Neural cell (in vitro differentiated cells): ENCODE data around the gene CALR. TPM values are rescaled to one million over a fixed set of nuclear protein-coding genes. Genes with fewer than 3 reads are reported as not detected.

Experiments
- H2AFZ ChIP-seq: fragments of 200-600, 300-800 bp; sonication (generic), shearing (Covaris generic); 2 replicates; pipeline ENCODE4 v1.6.0; 2014; ENCODE audit warnings: low read depth, mild to moderate bottlenecking, antibody characterized with exemption, low read length, moderate library complexity
- H3F3A ChIP-seq: fragments of 200-600 bp; shearing (Covaris generic); 2 replicates; pipeline ENCODE4 v1.6.1; 2016; ENCODE audit warnings: mild to moderate bottlenecking, moderate library complexity, mixed read lengths, antibody characterized with exemption, low read length; ENCODE audit not compliant: insufficient read depth, poor library complexity, severe bottlenecking
- H3K27ac ChIP-seq: fragments of 200-600, 300-800 bp; sonication (generic), shearing (Covaris generic); 2 replicates; pipeline ENCODE4 v1.5.1; 2014; ENCODE audit warnings: mild to moderate bottlenecking, low read length, moderate library complexity
- H3K27me3 ChIP-seq: fragments of 300-800, 200-600 bp; sonication (generic), shearing (Covaris generic); 2 replicates; pipeline ENCODE4 v1.6.0; 2014; ENCODE audit warnings: mild to moderate bottlenecking, low read depth, low read length, moderate library complexity; ENCODE audit not compliant: insufficient read depth
- H3K36me3 ChIP-seq: fragments of 300-800, 200-600 bp; sonication (generic), shearing (Covaris generic); 2 replicates; pipeline ENCODE4 v1.5.1; 2014; ENCODE audit warnings: mild to moderate bottlenecking, antibody characterized with exemption, low read length, moderate library complexity; ENCODE audit not compliant: insufficient read depth
- H3K4me2 ChIP-seq: fragments of 300-800, 200-600 bp; sonication (generic), shearing (Covaris generic); 2 replicates; pipeline ENCODE4 v1.6.0; 2014; ENCODE audit warnings: mild to moderate bottlenecking, low read length
- H3K4me3 ChIP-seq: fragments of 300-800, 200-600 bp; sonication (generic), shearing (Covaris generic); 2 replicates; pipeline ENCODE4 v1.5.1; 2014; ENCODE audit warnings: mild to moderate bottlenecking, low read length, moderate library complexity
- H3K79me2 ChIP-seq: fragments of 200-600 bp; shearing (Covaris generic); replicated peaks from 2 replicates; pipeline ENCODE4 v1.6.0; 2014; ENCODE audit warnings: mild to moderate bottlenecking, low read length, moderate library complexity; ENCODE audit not compliant: insufficient read depth
- H3K9ac ChIP-seq: fragments of 300-800, 200-600 bp; sonication (generic), shearing (Covaris generic); 2 replicates; pipeline ENCODE4 v1.6.1; 2016; ENCODE audit warnings: mild to moderate bottlenecking, low read length, mixed read lengths
- H3K9me2 ChIP-seq: fragments of 200-600 bp; shearing (Covaris generic); 2 replicates; pipeline ENCODE4 v1.6.1; 2016; ENCODE audit warnings: mild to moderate bottlenecking, low read length, mixed read lengths; ENCODE audit not compliant: insufficient read depth
- H3K9me3 ChIP-seq: fragments of 200-600, 300-800 bp; sonication (generic), shearing (Covaris generic); 2 replicates; pipeline ENCODE4 v1.6.1; 2016; ENCODE audit warnings: mild to moderate bottlenecking, mixed run types, low read length, moderate library complexity, mixed read lengths
- H4K20me1 ChIP-seq: fragments of 200-600 bp; shearing (Covaris generic); 2 replicates; pipeline ENCODE4 v1.6.1; 2016; ENCODE audit warnings: mild to moderate bottlenecking, mixed run types; ENCODE audit not compliant: insufficient read depth
- EP300 ChIP-seq: fragments of 450-650 bp; conservative IDR thresholded peaks from 2 replicates; pipeline ENCODE4 v1.6.1; 2014; ENCODE audit warnings: antibody characterized with exemption, mild to moderate bottlenecking, moderate library complexity; ENCODE audit not compliant: poor library complexity, severe bottlenecking
- EZH2 ChIP-seq: fragments of 200-600, 300-800 bp; shearing (Covaris generic), sonication (generic); IDR thresholded peaks from 2 replicates; pipeline ENCODE4 v1.6.1; 2014; ENCODE audit warnings: antibody characterized with exemption, low read length, borderline replicate concordance, mild to moderate bottlenecking; ENCODE audit not compliant: insufficient read depth, poor library complexity, severe bottlenecking
- MXI1 ChIP-seq: fragments of 450-650 bp; conservative IDR thresholded peaks from 2 replicates; pipeline ENCODE4 v1.6.1; 2014; ENCODE audit warnings: antibody characterized with exemption, mild to moderate bottlenecking; ENCODE audit not compliant: poor library complexity, severe bottlenecking
- POLR2AphosphoS5 ChIP-seq: IDR thresholded peaks from 2 replicates; pipeline ENCODE4 v1.6.1; 2012
- RAD21 ChIP-seq: fragments of 450-650 bp; conservative IDR thresholded peaks from 2 replicates; pipeline ENCODE4 v1.6.1; 2014; ENCODE audit warnings: antibody characterized with exemption, mild to moderate bottlenecking, moderate library complexity
- SMC3 ChIP-seq: fragments of 450-650 bp; conservative IDR thresholded peaks from 2 replicates; pipeline ENCODE4 v1.6.1; 2014; ENCODE audit warnings: antibody characterized with exemption, mild to moderate bottlenecking, moderate library complexity; ENCODE audit not compliant: poor library complexity
- TAF1 ChIP-seq: IDR thresholded peaks from 2 replicates; pipeline ENCODE4 v1.6.1; 2012; ENCODE audit warnings: low read depth
- polyA plus RNA-seq: library from polyadenylated mRNA; depleted of rRNA; stranded (reverse); fragments of >200 nt; gene quantifications from 2 replicates; pipeline ENCODE4 v1.2.3, GENCODE V29; 2014
- TF ChIP-seq, protein P1 (sequence below): fragments of 450-650 bp; IDR thresholded peaks from 2 replicates; pipeline ENCODE4 v1.5.1; 2014; ENCODE audit warnings: antibody characterized with exemption, mild to moderate bottlenecking, moderate library complexity; ENCODE audit not compliant: poor library complexity, severe bottlenecking
- TF ChIP-seq, protein P2 (sequence below): IDR thresholded peaks from 2 replicates; pipeline ENCODE4 v1.6.1; 2012; ENCODE audit warnings: borderline replicate concordance

The CALR gene
- polyA plus RNA-seq, 1 donor from 2014 or later: 242 TPM

DNA sequence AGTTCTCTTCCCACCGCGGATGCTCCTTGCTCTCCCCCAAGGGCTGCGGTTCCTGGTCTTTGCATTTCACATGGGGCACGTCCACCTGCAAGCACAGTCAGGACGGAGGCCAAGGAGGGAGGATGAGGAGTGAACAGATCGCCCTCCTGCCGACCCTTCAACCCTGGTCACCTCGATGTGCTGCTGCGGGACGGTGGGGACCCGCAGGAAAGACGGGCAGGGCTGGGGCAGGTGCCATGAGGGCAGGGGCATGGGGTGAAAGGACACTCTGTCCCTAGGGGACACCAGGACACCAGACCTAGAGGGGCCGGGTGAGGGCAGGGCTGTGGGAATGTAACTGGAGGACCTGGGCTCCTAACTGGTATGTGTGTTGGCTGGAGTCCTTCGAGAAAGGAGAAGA is 20.2 kb upstream of the CALR start:
- Histone ChIP-seq H3K9ac (no peak overlapping the region), H3K4me3 (no peak overlapping the region), H3K9me2 (no peaks in the 10 kb centered on the region), H3F3A (no peaks in the 10 kb centered on the region), H2AFZ (no peak overlapping the region), H3K79me2 (no peaks in the 10 kb centered on the region), H3K36me3 (no peaks in the 10 kb centered on the region), H3K4me2 (no peak overlapping the region), H3K9me3 (no peaks in the 10 kb centered on the region), H3K27ac (no peak overlapping the region), H4K20me1 (no peaks in the 10 kb centered on the region), H3K27me3 (no peaks in the 10 kb centered on the region)
- TF ChIP-seq, protein P1, sequence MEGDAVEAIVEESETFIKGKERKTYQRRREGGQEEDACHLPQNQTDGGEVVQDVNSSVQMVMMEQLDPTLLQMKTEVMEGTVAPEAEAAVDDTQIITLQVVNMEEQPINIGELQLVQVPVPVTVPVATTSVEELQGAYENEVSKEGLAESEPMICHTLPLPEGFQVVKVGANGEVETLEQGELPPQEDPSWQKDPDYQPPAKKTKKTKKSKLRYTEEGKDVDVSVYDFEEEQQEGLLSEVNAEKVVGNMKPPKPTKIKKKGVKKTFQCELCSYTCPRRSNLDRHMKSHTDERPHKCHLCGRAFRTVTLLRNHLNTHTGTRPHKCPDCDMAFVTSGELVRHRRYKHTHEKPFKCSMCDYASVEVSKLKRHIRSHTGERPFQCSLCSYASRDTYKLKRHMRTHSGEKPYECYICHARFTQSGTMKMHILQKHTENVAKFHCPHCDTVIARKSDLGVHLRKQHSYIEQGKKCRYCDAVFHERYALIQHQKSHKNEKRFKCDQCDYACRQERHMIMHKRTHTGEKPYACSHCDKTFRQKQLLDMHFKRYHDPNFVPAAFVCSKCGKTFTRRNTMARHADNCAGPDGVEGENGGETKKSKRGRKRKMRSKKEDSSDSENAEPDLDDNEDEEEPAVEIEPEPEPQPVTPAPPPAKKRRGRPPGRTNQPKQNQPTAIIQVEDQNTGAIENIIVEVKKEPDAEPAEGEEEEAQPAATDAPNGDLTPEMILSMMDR: no peak
- TF ChIP-seq RAD21 (no peak), EZH2 (no peak), EP300 (no peak), POLR2AphosphoS5 (no peak), SMC3 (no peak), MXI1 (no peak), TAF1 (no peak)
- TF ChIP-seq, protein P2, sequence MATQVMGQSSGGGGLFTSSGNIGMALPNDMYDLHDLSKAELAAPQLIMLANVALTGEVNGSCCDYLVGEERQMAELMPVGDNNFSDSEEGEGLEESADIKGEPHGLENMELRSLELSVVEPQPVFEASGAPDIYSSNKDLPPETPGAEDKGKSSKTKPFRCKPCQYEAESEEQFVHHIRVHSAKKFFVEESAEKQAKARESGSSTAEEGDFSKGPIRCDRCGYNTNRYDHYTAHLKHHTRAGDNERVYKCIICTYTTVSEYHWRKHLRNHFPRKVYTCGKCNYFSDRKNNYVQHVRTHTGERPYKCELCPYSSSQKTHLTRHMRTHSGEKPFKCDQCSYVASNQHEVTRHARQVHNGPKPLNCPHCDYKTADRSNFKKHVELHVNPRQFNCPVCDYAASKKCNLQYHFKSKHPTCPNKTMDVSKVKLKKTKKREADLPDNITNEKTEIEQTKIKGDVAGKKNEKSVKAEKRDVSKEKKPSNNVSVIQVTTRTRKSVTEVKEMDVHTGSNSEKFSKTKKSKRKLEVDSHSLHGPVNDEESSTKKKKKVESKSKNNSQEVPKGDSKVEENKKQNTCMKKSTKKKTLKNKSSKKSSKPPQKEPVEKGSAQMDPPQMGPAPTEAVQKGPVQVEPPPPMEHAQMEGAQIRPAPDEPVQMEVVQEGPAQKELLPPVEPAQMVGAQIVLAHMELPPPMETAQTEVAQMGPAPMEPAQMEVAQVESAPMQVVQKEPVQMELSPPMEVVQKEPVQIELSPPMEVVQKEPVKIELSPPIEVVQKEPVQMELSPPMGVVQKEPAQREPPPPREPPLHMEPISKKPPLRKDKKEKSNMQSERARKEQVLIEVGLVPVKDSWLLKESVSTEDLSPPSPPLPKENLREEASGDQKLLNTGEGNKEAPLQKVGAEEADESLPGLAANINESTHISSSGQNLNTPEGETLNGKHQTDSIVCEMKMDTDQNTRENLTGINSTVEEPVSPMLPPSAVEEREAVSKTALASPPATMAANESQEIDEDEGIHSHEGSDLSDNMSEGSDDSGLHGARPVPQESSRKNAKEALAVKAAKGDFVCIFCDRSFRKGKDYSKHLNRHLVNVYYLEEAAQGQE: no peak

DNA sequence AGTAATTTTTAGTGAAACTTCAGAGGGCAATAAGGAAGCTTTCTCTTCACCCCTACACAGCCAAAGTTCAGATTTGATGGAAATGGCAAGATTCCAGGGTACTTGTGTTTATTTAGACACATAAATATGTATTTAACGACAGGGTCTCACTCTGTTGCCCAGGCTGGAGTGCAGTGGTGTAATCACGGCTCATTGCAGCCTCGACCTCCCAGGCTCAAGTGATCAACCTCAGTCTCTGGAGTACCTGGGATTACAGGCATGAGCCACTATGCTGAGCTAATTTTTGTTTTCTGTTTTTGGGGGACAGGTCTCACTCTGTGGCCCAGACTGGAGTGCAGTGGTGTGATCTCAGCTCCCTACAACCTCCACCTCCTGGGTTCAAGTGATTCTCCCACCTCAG is 17.4 kb upstream of the CALR start:
- Histone ChIP-seq H3K27ac (no peak overlapping the region), H4K20me1 (no peaks in the 10 kb centered on the region), H3K79me2 (no peaks in the 10 kb centered on the region), H3K9me2 (no peaks in the 10 kb centered on the region), H3K27me3 (no peaks in the 10 kb centered on the region), H2AFZ (no peak overlapping the region), H3K4me2 (no peak overlapping the region), H3F3A (no peaks in the 10 kb centered on the region), H3K4me3 (no peak overlapping the region), H3K36me3 (no peaks in the 10 kb centered on the region), H3K9me3 (no peaks in the 10 kb centered on the region), H3K9ac (no peak overlapping the region)
- no peak for TF ChIP-seq RAD21
- TF ChIP-seq, protein P1: no peak
- TF ChIP-seq EZH2: no peak
- TF ChIP-seq POLR2AphosphoS5: no peak
- TF ChIP-seq, protein P2: no peak
- no peak for TF ChIP-seq TAF1
- no peak for TF ChIP-seq EP300
